Liver (tissue), 9 donors: ENCODE measurements around the gene AOPEP. TPM values are rescaled to one million over a fixed set of nuclear protein-coding genes. Genes with fewer than 3 reads are reported as not detected.

Experiments
- DNase-seq: peaks from one replicate; pipeline ENCODE4 v3.0.0-alpha.2; 2017; ENCODE audit warnings: low spot score
- H3K27ac ChIP-seq, 2 donors: one replicate each; pipeline ENCODE4 v1.7.0; 2013; ENCODE audit warnings: inconsistent platforms in 2 of 2, low read length in 2 of 2, control low read depth in 1 of 2, low read depth in 1 of 2, mild to moderate bottlenecking in 1 of 2
- H3K27me3 ChIP-seq, 4 donors: one replicate each; pipeline versions ENCODE4 v1.6.1 to v1.7.0; 2013; ENCODE audit warnings: low read length in 3 of 4, inconsistent platforms in 1 of 4, mild to moderate bottlenecking in 1 of 4, moderate library complexity in 1 of 4; ENCODE audit not compliant: control insufficient read depth in 4 of 4, insufficient read depth in 4 of 4
- H3K36me3 ChIP-seq, 4 donors: one replicate each; pipeline versions ENCODE4 v1.6.1 to v1.7.0; 2013; ENCODE audit warnings: low read length in 3 of 4, mild to moderate bottlenecking in 3 of 4, low read depth in 1 of 4, moderate library complexity in 1 of 4; ENCODE audit not compliant: control insufficient read depth in 4 of 4, insufficient read depth in 3 of 4
- H3K4me1 ChIP-seq, 4 donors: one replicate each; pipeline versions ENCODE4 v1.6.1 to v1.7.0; 2013; ENCODE audit warnings: low read length in 3 of 4, mild to moderate bottlenecking in 3 of 4, moderate library complexity in 1 of 4; ENCODE audit not compliant: control insufficient read depth in 4 of 4, insufficient read depth in 4 of 4
- H3K4me3 ChIP-seq, 3 donors: one replicate each; pipeline versions ENCODE4 v1.6.1 to v1.7.0; 2013; ENCODE audit warnings: low read length in 3 of 3, control low read depth in 1 of 3, low read depth in 1 of 3, mild to moderate bottlenecking in 1 of 3
- H3K9ac ChIP-seq, 2 donors: one replicate each; pipeline ENCODE4 v1.7.0; 2013; ENCODE audit warnings: low read length in 2 of 2, mild to moderate bottlenecking in 2 of 2, moderate library complexity in 2 of 2, control low read depth in 1 of 2, low read depth in 1 of 2
- H3K9me3 ChIP-seq, 4 donors: one replicate each; pipeline versions ENCODE4 v1.6.1 to v1.7.0; 2013; ENCODE audit warnings: low read length in 3 of 4; ENCODE audit not compliant: control insufficient read depth in 4 of 4
- ATF3 ChIP-seq: IDR thresholded peaks from 2 replicates; pipeline ENCODE4 v1.6.1; 2016; ENCODE audit warnings: antibody characterized with exemption
- CTCF ChIP-seq: fragments of 150-350 bp; IDR thresholded peaks from 2 replicates; pipeline ENCODE4 v1.5.1; 2017; ENCODE audit warnings: improper control_type of control experiment, low read depth, low read length; ENCODE audit not compliant: missing input control
- EGR1 ChIP-seq, 2 donors: IDR thresholded peaks; 2 replicates each; pipeline ENCODE4 v1.6.1; 2016 to 2018; ENCODE audit warnings: antibody characterized with exemption in 2 of 2, low read depth in 2 of 2
- FOXA1 ChIP-seq: IDR thresholded peaks from 2 replicates; pipeline ENCODE4 v1.6.1; 2016; ENCODE audit warnings: antibody characterized with exemption
- GABPA ChIP-seq, 2 donors: IDR thresholded peaks in 1 of 2; conservative IDR thresholded peaks in 1 of 2; 2 replicates each; pipeline ENCODE4 v1.6.1; 2016; ENCODE audit warnings: antibody characterized with exemption in 2 of 2, mild to moderate bottlenecking in 1 of 2, moderate library complexity in 1 of 2
- HNF4A ChIP-seq, 2 donors: conservative IDR thresholded peaks; 2 replicates each; pipeline ENCODE4 v1.6.1; 2016; ENCODE audit warnings: antibody characterized with exemption in 2 of 2, mild to moderate bottlenecking in 2 of 2
- HNF4G ChIP-seq: IDR thresholded peaks from 2 replicates; pipeline ENCODE4 v1.6.1; 2016; ENCODE audit warnings: antibody characterized with exemption
- MAX ChIP-seq: IDR thresholded peaks from 2 replicates; pipeline ENCODE4 v1.6.1; 2016; ENCODE audit warnings: antibody characterized with exemption
- NR2F2 ChIP-seq: IDR thresholded peaks from 2 replicates; pipeline ENCODE4 v1.6.1; 2016; ENCODE audit warnings: antibody characterized with exemption
- RAD21 ChIP-seq, 2 donors: IDR thresholded peaks; 2 replicates each; pipeline ENCODE4 v1.6.1; 2016; ENCODE audit warnings: antibody characterized with exemption in 2 of 2, mild to moderate bottlenecking in 2 of 2
- REST ChIP-seq: IDR thresholded peaks from 2 replicates; pipeline ENCODE4 v1.6.1; 2016; ENCODE audit warnings: antibody characterized with exemption, mild to moderate bottlenecking
- RXRA ChIP-seq, 2 donors: IDR thresholded peaks; 2 replicates each; pipeline ENCODE4 v1.6.1; 2017 to 2018; ENCODE audit warnings: antibody characterized with exemption in 2 of 2, mild to moderate bottlenecking in 1 of 2
- SP1 ChIP-seq: IDR thresholded peaks from 2 replicates; pipeline ENCODE4 v1.6.1; 2018; ENCODE audit warnings: antibody characterized with exemption, mild to moderate bottlenecking
- ZBTB33 ChIP-seq: IDR thresholded peaks from 2 replicates; pipeline ENCODE4 v1.6.1; 2016; ENCODE audit warnings: antibody characterized with exemption
- WGBS: extraction: QIAGEN DNeasy Blood & Tissue Kit; methylation state at CpG from one replicate; pipeline ENCODE4 v1.1.7; 2013; 5-methylcytosine and 5-hydroxymethylcytosine counted together
- polyA plus RNA-seq, 2 donors: library from polyadenylated mRNA; stranded (reverse) in 1 of 2; unstranded in 1 of 2; fragments of 200-250 nt in 1 of 2; fragments of >200 nt in 1 of 2; fragmentation: Nextera tagmentation in 1 of 2; extraction: Ambion mirVana in 1 of 2; gene quantifications; one replicate each; pipeline versions ENCODE4 v1.2.1 to v1.2.3, GENCODE V29; 2013 to 2015
- total RNA-seq, 2 donors: library from RNA; depleted of rRNA; stranded (reverse); fragments of >200 nt; gene quantifications; one replicate each; pipeline ENCODE4 v1.2.3, GENCODE V29; 2014
- donor health status: healthy.
- donor health status: healthy.
- donor health status: healthy.
- donor health status: healthy.
- donor health status: healthy.

Gene AOPEP
- total and polyA plus RNA-seq, 4 donors: 22.2 to 77.1 (median 34.8) TPM

- no peak for TF ChIP-seq CTCF
- no peak for TF ChIP-seq ATF3
These were observed 204.6 kb downstream of the AOPEP start (continued) for GRCh38 chr9:94931036-94931633.

- no peaks in the 10 kb centered on the region for H3K4me1 ChIP-seq
- no peak for DNase-seq
- no peak overlapping the region for H3K4me3 ChIP-seq
- H3K27ac ChIP-seq: no peak overlapping the region
- WGBS: 92% methylated on average over 5 of the region's 5 CpGs
- no peaks in the 10 kb centered on the region for H3K9me3 ChIP-seq
- H3K9ac ChIP-seq: no peak overlapping the region
- TF ChIP-seq ZBTB33: no peak
- no peaks in the 10 kb centered on the region for H3K36me3 ChIP-seq
- H3K27me3 ChIP-seq: no peaks in the 10 kb centered on the region
These were observed 205.2 kb downstream of the AOPEP start for GRCh38 chr9:94931740-94932139.

GRCh38 chr9:94932652-94933510, 206.4 kb downstream of the AOPEP start:
- 90% methylated on average over 12 of the region's 12 CpGs for WGBS
- no peak overlapping the region for H3K4me3 ChIP-seq
- no peaks in the 10 kb centered on the region for H3K9me3 ChIP-seq
- H3K4me1 ChIP-seq: no peaks in the 10 kb centered on the region
- H3K9ac ChIP-seq: no peak overlapping the region
- no peak for DNase-seq
- no peaks in the 10 kb centered on the region for H3K27me3 ChIP-seq
- no peak overlapping the region for H3K27ac ChIP-seq
- TF ChIP-seq RXRA (IDR thresholded peaks at IDR 0.05) (no peak), ZBTB33 (no peak), EGR1 (IDR thresholded peaks at IDR 0.05; ENCODE audit: low read depth in 2 of 2) (no peak)
- H3K36me3 ChIP-seq: no peaks in the 10 kb centered on the region

GRCh38 chr9:94933511-94933828, 207.0 kb downstream of the AOPEP start:
- H3K36me3 ChIP-seq: no peaks in the 10 kb centered on the region
- H3K9me3 ChIP-seq: no peaks in the 10 kb centered on the region
- DNase-seq: no peak
- H3K4me3 ChIP-seq: no peak overlapping the region
- WGBS: 95% methylated on average over 3 of the region's 3 CpGs
- H3K4me1 ChIP-seq: no peaks in the 10 kb centered on the region
- H3K27me3 ChIP-seq: no peaks in the 10 kb centered on the region
- TF ChIP-seq FOXA1 (no peak), SP1 (no peak), HNF4A (conservative IDR thresholded peaks at IDR 0.05) (no peak), EGR1 (IDR thresholded peaks at IDR 0.05; ENCODE audit: low read depth in 2 of 2) (no peak), RAD21 (IDR thresholded peaks at IDR 0.05) (no peak), HNF4G (no peak), GABPA (IDR thresholded peaks at IDR 0.05 in 1 of 2, conservative IDR thresholded peaks at IDR 0.05 in 1 of 2) (no peak), NR2F2 (no peak), REST (no peak), MAX (no peak)
- H3K27ac ChIP-seq: no peak overlapping the region
- H3K9ac ChIP-seq: no peak overlapping the region
